IPS-15b (cell line): Measurements from ENCODE around the gene PTP4A2.
A peak's percentile ranks its signal among the peaks of the same experiment; 100 is the strongest.
"Not testable (repeated sequence)": the region's sequence is repeated elsewhere in the genome, so short reads cannot be mapped to it uniquely, and the experiment has no call there.

Experiments used
- H3K27me3 ChIP-seq: one replicate; pipeline ENCODE4 v1.6.1; 2013; ENCODE audit warnings: low read length; ENCODE audit not compliant: control insufficient read depth, insufficient read depth
- H3K36me3 ChIP-seq: one replicate; pipeline ENCODE4 v1.6.1; 2013; ENCODE audit warnings: low read length; ENCODE audit not compliant: control insufficient read depth, insufficient read depth
- H3K4me1 ChIP-seq: one replicate; pipeline ENCODE4 v1.6.1; 2013; ENCODE audit warnings: mild to moderate bottlenecking, low read length; ENCODE audit not compliant: control insufficient read depth, insufficient read depth
- H3K4me3 ChIP-seq: one replicate; pipeline ENCODE4 v1.5.1; 2013; ENCODE audit warnings: low read depth, low read length
- H3K9ac ChIP-seq: one replicate; pipeline ENCODE4 v1.6.1; 2013; ENCODE audit warnings: low read depth, mild to moderate bottlenecking, low read length
- H3K9me3 ChIP-seq: one replicate; pipeline ENCODE4 v1.6.1; 2013; ENCODE audit warnings: mild to moderate bottlenecking, low read length; ENCODE audit not compliant: control insufficient read depth, insufficient read depth

PTP4A2 gene

GRCh38 chr1:31944205-31945089, 6.3 kb upstream of the PTP4A2 start:
- no peaks in the 10 kb centered on the region for H3K9me3 ChIP-seq
- H3K4me1 ChIP-seq = peaks cover 16% of the 10 kb centered on the region
- no peaks in the 10 kb centered on the region for H3K36me3 ChIP-seq
- peak overlapping the region; percentile 76 for H3K9ac ChIP-seq
- H3K4me3 ChIP-seq = peak overlapping the region; percentile 67
- H3K27me3 ChIP-seq = peaks cover 4% of the 10 kb centered on the region

DNA sequence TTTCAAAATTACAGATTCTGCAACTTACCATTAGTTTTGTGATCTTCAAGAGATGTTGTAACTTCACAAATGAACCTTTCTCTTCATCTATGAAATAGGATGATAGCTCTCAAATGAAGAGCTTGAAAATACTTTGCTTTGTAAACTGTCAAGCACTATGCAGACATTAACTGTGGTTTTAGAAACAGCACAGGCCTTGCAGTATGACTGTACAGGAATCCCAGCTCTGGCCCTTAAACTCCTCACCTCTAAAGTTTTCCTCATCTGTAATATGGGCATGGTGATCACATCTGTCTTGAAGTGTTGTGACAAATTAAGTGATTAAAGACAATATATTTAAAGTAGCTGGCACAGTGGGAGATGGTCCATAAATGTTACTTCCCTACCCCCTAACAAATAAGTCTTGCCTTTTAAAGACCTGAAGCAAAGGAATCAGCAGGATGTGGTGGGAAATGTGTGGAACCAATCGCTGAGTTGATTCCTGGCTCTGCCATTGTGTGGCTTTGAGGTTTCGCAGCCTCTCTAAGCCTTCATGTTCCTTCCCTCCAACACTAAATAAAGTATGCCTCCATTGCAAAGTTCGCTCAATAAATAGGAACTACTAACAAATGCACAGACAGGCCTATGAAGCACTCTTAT, 5.5 kb upstream of the PTP4A2 start:
- peak overlapping the region; percentile 67 for H3K4me3 ChIP-seq
- H3K9ac ChIP-seq = no peak overlapping the region
- H3K27me3 ChIP-seq = peaks cover 7% of the 10 kb centered on the region
- H3K9me3 ChIP-seq = no peaks in the 10 kb centered on the region
- H3K36me3 ChIP-seq = no peaks in the 10 kb centered on the region
- H3K4me1 ChIP-seq = peaks cover 17% of the 10 kb centered on the region

DNA sequence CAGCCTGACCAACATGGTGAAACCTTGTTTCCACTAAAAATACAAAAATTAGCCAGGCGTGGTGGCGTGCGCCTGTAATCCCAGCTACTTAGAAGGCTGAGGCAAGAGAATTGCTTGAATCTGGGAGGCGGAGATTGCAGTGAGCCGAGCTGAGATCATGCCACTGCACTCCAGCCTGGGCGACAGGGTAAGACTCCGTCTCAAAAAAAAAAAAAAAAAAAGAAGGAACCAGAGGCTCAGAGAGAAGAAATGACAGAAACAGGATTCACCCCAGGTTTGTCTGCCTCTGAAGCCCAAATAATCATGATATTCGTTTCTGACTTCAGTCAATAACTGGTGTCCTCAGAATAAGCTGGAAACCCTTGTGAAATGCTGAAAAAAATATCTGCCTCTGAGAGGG, 3.9 kb upstream of the PTP4A2 start:
- not testable (repeated sequence) for H3K9me3 ChIP-seq, H3K9ac ChIP-seq, H3K4me3 ChIP-seq, H3K36me3 ChIP-seq, H3K27me3 ChIP-seq
- peaks cover 17% of the 10 kb centered on the region for H3K4me1 ChIP-seq

DNA sequence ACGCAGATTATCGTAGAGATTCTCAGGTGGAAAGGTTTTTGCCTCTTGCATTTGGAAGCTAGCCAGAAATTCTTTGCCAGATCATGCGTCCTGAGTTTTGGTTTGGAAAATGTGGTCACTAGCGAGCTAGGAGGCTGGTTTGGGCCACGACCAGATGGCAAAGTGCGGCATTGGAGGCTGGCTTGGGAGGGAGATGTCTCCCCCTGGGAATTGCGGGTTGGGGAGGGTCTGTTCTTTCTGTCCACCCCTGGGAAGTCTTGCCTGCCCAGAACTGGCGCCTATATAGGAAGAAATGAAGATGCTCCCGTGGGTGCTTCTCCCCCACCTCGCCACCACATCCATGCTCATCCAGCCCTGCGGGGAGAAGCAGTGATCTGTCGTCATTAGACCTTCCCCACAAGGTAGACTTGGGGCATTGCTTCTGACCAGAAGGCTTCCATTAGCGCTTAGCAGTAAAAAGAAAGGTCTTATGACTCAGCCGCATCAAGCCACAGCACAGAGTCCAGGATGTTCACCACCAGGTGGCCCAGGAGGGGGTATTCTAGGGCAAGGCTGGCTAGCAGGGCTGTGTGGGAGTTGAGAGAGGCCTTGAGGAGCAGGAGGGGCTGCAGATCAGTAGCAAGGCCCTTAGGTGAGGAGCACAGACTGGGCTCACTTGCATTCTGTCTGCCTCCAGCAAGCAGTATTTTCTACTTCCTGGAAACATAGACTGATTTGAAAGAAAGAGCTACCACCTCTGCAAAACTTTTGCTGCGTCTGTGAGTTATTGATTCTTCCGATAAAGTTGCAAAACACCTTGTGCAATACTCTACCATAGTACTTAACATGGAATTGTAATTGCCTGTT, 1.5 kb upstream of the PTP4A2 start:
- Histone ChIP-seq H3K4me1 (peaks cover 20% of the 10 kb centered on the region), H3K9ac (no peak overlapping the region), H3K36me3 (no peaks in the 10 kb centered on the region), H3K4me3 (no peak overlapping the region), H3K27me3 (peaks cover 7% of the 10 kb centered on the region), H3K9me3 (no peaks in the 10 kb centered on the region)

GRCh38 chr1:31937300-31938183, 626 bp downstream of the PTP4A2 start:
- Histone ChIP-seq H3K9ac (peak overlapping the region; percentile 88), H3K4me1 (peaks cover 13% of the 10 kb centered on the region), H3K27me3 (peaks cover 3% of the 10 kb centered on the region), H3K4me3 (peak overlapping the region; percentile 97), H3K36me3 (no peaks in the 10 kb centered on the region), H3K9me3 (no peaks in the 10 kb centered on the region)

- no peaks in the 10 kb centered on the region for H3K36me3 ChIP-seq
- H3K9ac ChIP-seq = peak overlapping the region; percentile 88
- peaks cover 19% of the 10 kb centered on the region for H3K4me1 ChIP-seq
- H3K4me3 ChIP-seq = peak overlapping the region; percentile 97
- no peaks in the 10 kb centered on the region for H3K9me3 ChIP-seq
- H3K27me3 ChIP-seq = peaks cover 3% of the 10 kb centered on the region
These were observed 1.2 kb downstream of the PTP4A2 start for GRCh38 chr1:31936981-31937299.

DNA sequence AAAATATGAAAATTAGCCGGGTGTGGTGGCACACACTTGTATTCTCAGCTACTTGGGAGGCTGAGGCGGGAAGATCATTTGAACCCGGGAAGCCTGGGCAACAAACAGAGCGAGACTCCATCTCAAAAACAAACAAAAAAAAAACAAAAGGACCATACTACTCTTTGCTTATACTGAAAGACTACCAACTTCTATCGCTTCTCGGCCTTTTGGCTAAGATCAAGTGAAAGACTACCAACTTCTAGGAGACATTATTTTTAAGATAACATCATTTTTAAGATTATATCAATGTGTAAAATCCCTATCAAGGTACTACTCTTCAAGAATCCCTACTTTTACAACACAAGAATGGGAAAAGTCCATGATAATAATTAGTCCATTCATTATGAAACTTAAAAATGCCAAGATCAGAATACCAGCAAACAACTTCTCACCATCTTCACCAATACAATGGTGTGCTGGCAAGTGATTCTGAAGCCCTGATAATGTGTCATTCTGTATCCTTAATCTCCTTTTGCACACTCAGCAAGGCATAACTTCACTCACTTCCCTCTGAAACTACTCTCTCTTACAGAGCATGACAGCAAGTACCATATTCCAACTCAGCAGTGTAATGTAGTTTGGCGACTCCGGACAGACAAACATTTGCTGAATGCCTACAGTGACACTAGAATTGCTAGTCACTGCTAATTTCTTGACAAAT, 1.7 kb downstream of the PTP4A2 start:
- Histone ChIP-seq H3K36me3 (no peaks in the 10 kb centered on the region), H3K27me3 (peaks cover 3% of the 10 kb centered on the region), H3K4me3 (peak overlapping the region; percentile 97), H3K9ac (no peak overlapping the region), H3K4me1 (peaks cover 24% of the 10 kb centered on the region), H3K9me3 (no peaks in the 10 kb centered on the region)

DNA sequence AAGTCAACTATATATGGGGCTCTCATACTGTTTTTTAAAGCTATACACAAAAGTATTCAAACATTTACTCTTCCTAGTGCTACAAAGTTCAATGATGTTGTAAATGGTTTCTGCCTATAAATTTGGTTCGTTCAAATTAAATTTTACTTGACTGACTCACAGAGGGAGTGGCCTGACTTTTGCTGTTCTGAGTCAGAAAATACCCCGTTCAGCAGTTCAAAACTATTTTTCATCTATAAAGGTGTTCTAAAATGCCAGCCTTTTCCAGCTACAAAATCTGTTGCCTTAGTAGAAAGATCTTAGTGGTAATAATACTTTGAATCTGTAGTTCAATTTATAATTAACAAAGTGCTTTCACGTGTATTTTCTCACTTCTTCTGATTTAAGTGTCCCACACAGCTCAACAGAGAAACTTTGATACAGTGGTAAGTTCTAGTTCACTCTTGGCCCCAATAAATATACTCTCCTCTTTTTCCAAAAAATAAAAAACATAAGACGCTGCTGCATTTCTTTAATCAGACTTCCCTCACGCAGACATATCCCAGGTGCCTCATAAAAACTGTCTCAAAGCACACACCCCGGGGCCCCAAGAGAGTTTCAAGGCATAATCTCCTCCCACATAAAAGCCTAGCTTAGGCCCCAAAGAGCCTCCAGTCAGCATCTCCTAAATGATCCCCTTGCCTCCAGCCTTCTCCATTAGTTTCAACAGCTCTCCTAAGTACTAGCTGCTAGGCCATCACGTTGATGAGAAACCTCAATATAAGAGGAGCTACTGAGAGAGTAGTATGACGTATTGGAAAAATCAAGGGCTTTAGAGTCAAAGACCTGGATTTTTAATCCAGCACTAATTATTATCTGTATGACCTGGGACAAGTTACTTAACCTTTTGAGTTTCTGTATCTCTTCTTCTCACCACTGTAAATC, 3.2 kb downstream of the PTP4A2 start:
- H3K4me1 ChIP-seq = peaks cover 32% of the 10 kb centered on the region

GRCh38 chr1:31932491-31933316, 5.5 kb downstream of the PTP4A2 start:
- Histone ChIP-seq H3K4me1 (peaks cover 30% of the 10 kb centered on the region), H3K4me3 (no peak overlapping the region), H3K36me3 (no peaks in the 10 kb centered on the region), H3K9me3 (no peaks in the 10 kb centered on the region), H3K9ac (peak overlapping the region; percentile 3), H3K27me3 (no peaks in the 10 kb centered on the region)

More for the DNA sequence above, 3.2 kb downstream of the PTP4A2 start:
- H3K36me3 ChIP-seq = no peaks in the 10 kb centered on the region
- H3K4me3 ChIP-seq = no peak overlapping the region
- peaks cover 3% of the 10 kb centered on the region for H3K27me3 ChIP-seq
- H3K9ac ChIP-seq = no peak overlapping the region
- no peaks in the 10 kb centered on the region for H3K9me3 ChIP-seq
